ENCODE results near the gene LGR4. TPM values are rescaled to one million over a fixed set of nuclear protein-coding genes. Genes with fewer than 3 reads are reported as not detected.
A peak's percentile ranks its signal among the peaks of the same experiment; 100 is the strongest.

Gene LGR4
- total and polyA plus RNA-seq, 2 of the 13 experiments (the other 11 are each of a cell fraction or from before 2014, with no cell fraction given), result 42.1 to 68.7 TPM

DNA sequence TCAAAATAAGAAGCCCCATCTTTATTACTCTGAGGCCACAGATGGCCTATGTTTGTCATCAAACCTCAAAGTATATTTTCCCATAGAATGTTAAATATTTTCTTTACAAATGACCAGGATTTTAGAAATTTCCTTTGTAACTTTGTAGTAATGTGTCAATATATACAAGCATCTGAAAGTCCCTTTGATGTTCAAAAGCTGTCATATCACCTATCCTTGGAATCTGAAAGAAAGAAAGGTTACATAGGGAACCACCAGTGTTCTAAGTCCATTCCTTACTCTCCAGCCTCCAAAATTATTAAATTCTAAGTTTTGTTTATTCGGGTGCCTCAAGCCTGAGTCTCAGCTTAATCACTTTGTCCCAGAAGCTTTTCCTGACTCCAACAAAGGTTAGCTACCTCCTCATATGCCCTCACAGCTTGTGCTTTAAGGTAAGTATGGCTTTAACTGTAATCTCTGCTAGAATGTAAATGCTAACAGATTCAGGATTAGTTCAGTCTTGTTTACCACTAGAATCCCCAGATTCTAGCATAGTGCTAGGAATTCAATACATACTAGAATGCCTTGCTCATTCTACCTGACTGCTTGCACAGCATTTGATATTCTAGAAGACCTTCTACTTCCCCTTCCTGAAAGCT is 141.8 kb downstream of the LGR4 start (continued):
- TF ChIP-seq, protein P1, sequence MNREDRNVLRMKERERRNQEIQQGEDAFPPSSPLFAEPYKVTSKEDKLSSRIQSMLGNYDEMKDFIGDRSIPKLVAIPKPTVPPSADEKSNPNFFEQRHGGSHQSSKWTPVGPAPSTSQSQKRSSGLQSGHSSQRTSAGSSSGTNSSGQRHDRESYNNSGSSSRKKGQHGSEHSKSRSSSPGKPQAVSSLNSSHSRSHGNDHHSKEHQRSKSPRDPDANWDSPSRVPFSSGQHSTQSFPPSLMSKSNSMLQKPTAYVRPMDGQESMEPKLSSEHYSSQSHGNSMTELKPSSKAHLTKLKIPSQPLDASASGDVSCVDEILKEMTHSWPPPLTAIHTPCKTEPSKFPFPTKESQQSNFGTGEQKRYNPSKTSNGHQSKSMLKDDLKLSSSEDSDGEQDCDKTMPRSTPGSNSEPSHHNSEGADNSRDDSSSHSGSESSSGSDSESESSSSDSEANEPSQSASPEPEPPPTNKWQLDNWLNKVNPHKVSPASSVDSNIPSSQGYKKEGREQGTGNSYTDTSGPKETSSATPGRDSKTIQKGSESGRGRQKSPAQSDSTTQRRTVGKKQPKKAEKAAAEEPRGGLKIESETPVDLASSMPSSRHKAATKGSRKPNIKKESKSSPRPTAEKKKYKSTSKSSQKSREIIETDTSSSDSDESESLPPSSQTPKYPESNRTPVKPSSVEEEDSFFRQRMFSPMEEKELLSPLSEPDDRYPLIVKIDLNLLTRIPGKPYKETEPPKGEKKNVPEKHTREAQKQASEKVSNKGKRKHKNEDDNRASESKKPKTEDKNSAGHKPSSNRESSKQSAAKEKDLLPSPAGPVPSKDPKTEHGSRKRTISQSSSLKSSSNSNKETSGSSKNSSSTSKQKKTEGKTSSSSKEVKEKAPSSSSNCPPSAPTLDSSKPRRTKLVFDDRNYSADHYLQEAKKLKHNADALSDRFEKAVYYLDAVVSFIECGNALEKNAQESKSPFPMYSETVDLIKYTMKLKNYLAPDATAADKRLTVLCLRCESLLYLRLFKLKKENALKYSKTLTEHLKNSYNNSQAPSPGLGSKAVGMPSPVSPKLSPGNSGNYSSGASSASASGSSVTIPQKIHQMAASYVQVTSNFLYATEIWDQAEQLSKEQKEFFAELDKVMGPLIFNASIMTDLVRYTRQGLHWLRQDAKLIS (CRISPR knock-in tag; IDR thresholded peaks at IDR 0.05), result no peak
- TF ChIP-seq GLI4 (CRISPR knock-in tag; IDR thresholded peaks at IDR 0.05; ENCODE audit: borderline replicate concordance) (no peak), ZNF33A (CRISPR knock-in tag; IDR thresholded peaks at IDR 0.05; ENCODE audit: borderline replicate concordance) (no peak), ZNF138 (CRISPR knock-in tag; IDR thresholded peaks at IDR 0.05; ENCODE audit: low read depth) (no peak), MBNL3 (CRISPR knock-in tag; conservative IDR thresholded peaks at IDR 0.05) (no peak), ZNF598 (CRISPR knock-in tag; IDR thresholded peaks at IDR 0.05; ENCODE audit: borderline replicate concordance) (no peak), ZNF572 (CRISPR knock-in tag; IDR thresholded peaks at IDR 0.05) (no peak), GATAD2A (CRISPR knock-in tag; IDR thresholded peaks at IDR 0.05) (peak; percentile 81), HMG20B (CRISPR knock-in tag; conservative IDR thresholded peaks at IDR 0.05) (0 out of 2 replicates have a peak, but pooled peaks have one; percentile 23), AKAP8 (CRISPR knock-in tag; IDR thresholded peaks at IDR 0.05) (no peak), ZNF101 (CRISPR knock-in tag; IDR thresholded peaks at IDR 0.05; ENCODE audit: borderline replicate concordance, low read depth) (no peak), ZNF547 (CRISPR knock-in tag; IDR thresholded peaks at IDR 0.05) (no peak), EP300 (IDR thresholded peaks at IDR 0.05; ENCODE audit: low read depth in 2 of 2, low read length in 2 of 2) (peak; percentile 22 to 94; a peak in 3 of 4 replicates), EP300 (CRISPR knock-in tag; IDR thresholded peaks at IDR 0.05; ENCODE audit: borderline replicate concordance) (peak; percentile 81), CEBPB (IDR thresholded peaks at IDR 0.05; ENCODE audit: borderline replicate concordance, low read depth, low read length) (no peak), RAD51 (IDR thresholded peaks at IDR 0.05; ENCODE audit: borderline replicate concordance) (no peak), PCBP2 (optimal IDR thresholded peaks at IDR 0.05; ENCODE audit: low read depth, low read length, poor library complexity, severe bottlenecking) (no peak), ZNF232 (CRISPR knock-in tag; IDR thresholded peaks at IDR 0.05; ENCODE audit: borderline replicate concordance) (no peak), ZFP41 (CRISPR knock-in tag; IDR thresholded peaks at IDR 0.05; ENCODE audit: borderline replicate concordance) (no peak), DNMT1 (CRISPR knock-in tag; IDR thresholded peaks at IDR 0.05) (no peak), PTBP1 (IDR thresholded peaks at IDR 0.05; ENCODE audit: low read depth, low read length, poor library complexity, severe bottlenecking) (no peak), ISL2 (CRISPR knock-in tag; IDR thresholded peaks at IDR 0.05) (peak; percentile 98), FOXP1 (IDR thresholded peaks at IDR 0.05) (no peak), FOXP1 (CRISPR knock-in tag; IDR thresholded peaks at IDR 0.05) (peak; percentile 86), ZNF703 (CRISPR knock-in tag; IDR thresholded peaks at IDR 0.05; ENCODE audit: borderline replicate concordance) (no peak), ARNT2 (CRISPR knock-in tag; IDR thresholded peaks at IDR 0.05; ENCODE audit: low read depth) (no peak), MED1 (CRISPR knock-in tag; IDR thresholded peaks at IDR 0.05) (peak; percentile 76), ZNF670 (CRISPR knock-in tag; IDR thresholded peaks at IDR 0.05; ENCODE audit: borderline replicate concordance) (no peak)
- TF ChIP-seq, protein P2, sequence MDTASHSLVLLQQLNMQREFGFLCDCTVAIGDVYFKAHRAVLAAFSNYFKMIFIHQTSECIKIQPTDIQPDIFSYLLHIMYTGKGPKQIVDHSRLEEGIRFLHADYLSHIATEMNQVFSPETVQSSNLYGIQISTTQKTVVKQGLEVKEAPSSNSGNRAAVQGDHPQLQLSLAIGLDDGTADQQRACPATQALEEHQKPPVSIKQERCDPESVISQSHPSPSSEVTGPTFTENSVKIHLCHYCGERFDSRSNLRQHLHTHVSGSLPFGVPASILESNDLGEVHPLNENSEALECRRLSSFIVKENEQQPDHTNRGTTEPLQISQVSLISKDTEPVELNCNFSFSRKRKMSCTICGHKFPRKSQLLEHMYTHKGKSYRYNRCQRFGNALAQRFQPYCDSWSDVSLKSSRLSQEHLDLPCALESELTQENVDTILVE (CRISPR knock-in tag; IDR thresholded peaks at IDR 0.05), result no peak

Data from HepG2 (cell line).